Endothelial cell (in vitro differentiated cells): ENCODE data around the gene PLCB2. TPM values are rescaled to one million over a fixed set of nuclear protein-coding genes. Genes with fewer than 3 reads are reported as not detected.

Experiments
- DNase-seq: peaks from one replicate; pipeline ENCODE4 v3.0.0; 2021; ENCODE audit warnings: low spot score
- H3K27ac Mint-ChIP-seq: one replicate; pipeline ENCODE4 v1.8.0; 2021; ENCODE audit warnings: mixed read lengths, inconsistent platforms; ENCODE audit not compliant: unreplicated experiment
- H3K27me3 Mint-ChIP-seq: one replicate; pipeline ENCODE4 v1.8.0; 2021; ENCODE audit warnings: mild to moderate bottlenecking, moderate library complexity, mixed read lengths, inconsistent platforms; ENCODE audit not compliant: unreplicated experiment
- H3K36me3 Mint-ChIP-seq: one replicate; pipeline ENCODE4 v1.8.0; 2021; ENCODE audit warnings: mild to moderate bottlenecking, low read depth, mixed read lengths, inconsistent platforms; ENCODE audit not compliant: unreplicated experiment
- H3K4me1 Mint-ChIP-seq: one replicate; pipeline ENCODE4 v1.8.0; 2021; ENCODE audit warnings: mild to moderate bottlenecking, mixed read lengths, inconsistent platforms; ENCODE audit not compliant: unreplicated experiment
- H3K4me3 Mint-ChIP-seq: one replicate; pipeline ENCODE4 v1.8.0; 2021; ENCODE audit warnings: mild to moderate bottlenecking, mixed read lengths, inconsistent platforms; ENCODE audit not compliant: unreplicated experiment
- H3K9me3 Mint-ChIP-seq: one replicate; pipeline ENCODE4 v1.8.0; 2021; ENCODE audit warnings: mixed read lengths, inconsistent platforms; ENCODE audit not compliant: unreplicated experiment
- total RNA-seq: library from RNA; stranded (reverse); fragmentation: NEBNext Ultra II Directional; extraction: Animal tissue kit (Norgen Biotek cat#: 25700); gene quantifications from one replicate; pipeline ENCODE4 v1.2.1, GENCODE V29; 2021; ENCODE audit not compliant: unreplicated experiment
- TF ChIP-seq, protein P1 (sequence below): fragments of 200-600 bp; sonication (generic); IDR thresholded peaks from one replicate; pipeline ENCODE4 v1.5.0; 2021; ENCODE audit warnings: antibody characterized with exemption; ENCODE audit not compliant: unreplicated experiment

Gene PLCB2
- total RNA-seq, 1 donor from 2014 or later = 71.3 TPM

DNA sequence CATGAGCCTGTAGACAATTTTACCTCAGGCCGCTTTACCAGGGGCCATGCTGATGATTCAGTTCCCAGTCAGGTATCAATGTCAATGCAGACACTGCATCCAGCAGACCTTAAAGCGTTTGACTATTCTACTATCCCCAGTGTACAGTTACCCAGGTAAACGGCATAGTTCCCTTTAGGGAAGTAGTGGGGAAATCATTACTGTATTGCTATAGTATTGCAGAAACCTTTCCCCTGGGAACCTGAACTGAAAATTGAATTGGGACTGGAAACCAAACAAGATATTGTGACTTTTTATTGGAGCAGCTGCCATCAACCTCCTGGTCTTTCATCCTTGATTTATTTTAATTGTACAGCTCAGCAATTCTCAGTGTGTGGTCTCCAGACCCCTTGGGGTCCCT, 9.2 kb upstream of the PLCB2 start:
- H3K9me3 Mint-ChIP-seq = no peaks in the 10 kb centered on the region
- peaks cover 18% of the 10 kb centered on the region for H3K27me3 Mint-ChIP-seq
- no peaks in the 10 kb centered on the region for H3K36me3 Mint-ChIP-seq
- no peak for DNase-seq
- H3K4me1 Mint-ChIP-seq = peaks cover 26% of the 10 kb centered on the region
- H3K4me3 Mint-ChIP-seq = no peak overlapping the region
- no peak overlapping the region for H3K27ac Mint-ChIP-seq
- TF ChIP-seq, protein P1, sequence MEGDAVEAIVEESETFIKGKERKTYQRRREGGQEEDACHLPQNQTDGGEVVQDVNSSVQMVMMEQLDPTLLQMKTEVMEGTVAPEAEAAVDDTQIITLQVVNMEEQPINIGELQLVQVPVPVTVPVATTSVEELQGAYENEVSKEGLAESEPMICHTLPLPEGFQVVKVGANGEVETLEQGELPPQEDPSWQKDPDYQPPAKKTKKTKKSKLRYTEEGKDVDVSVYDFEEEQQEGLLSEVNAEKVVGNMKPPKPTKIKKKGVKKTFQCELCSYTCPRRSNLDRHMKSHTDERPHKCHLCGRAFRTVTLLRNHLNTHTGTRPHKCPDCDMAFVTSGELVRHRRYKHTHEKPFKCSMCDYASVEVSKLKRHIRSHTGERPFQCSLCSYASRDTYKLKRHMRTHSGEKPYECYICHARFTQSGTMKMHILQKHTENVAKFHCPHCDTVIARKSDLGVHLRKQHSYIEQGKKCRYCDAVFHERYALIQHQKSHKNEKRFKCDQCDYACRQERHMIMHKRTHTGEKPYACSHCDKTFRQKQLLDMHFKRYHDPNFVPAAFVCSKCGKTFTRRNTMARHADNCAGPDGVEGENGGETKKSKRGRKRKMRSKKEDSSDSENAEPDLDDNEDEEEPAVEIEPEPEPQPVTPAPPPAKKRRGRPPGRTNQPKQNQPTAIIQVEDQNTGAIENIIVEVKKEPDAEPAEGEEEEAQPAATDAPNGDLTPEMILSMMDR = no peak

DNA sequence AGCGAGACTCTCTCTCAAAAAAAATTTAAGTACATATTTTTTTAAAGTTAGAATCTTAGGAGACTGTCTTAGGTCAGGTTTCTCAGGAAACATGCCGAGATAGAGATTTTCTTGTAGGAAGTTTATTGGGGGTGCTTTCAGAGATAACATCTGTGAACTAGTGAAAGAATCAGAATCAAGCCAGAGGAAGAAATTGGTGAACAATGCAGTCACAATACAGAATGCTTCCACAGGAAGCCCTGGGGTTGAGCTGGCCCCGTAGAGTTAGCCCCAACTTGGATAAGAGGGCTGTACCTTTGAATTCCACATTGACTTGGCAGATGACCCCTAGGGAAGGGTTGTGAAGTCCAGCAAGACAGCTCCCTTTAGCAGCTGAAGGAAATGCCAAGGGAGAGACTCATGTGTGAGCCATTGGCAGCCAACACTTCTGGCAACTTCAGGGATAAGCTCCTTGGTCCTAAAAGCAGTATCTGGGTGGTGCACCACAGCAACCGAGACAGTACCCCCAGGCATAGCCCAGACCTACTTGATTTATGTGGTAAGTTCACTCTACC, 7.1 kb upstream of the PLCB2 start:
- no peak for DNase-seq
- Mint-ChIP-seq H3K27ac (no peak overlapping the region), H3K4me3 (no peak overlapping the region), H3K36me3 (no peaks in the 10 kb centered on the region), H3K27me3 (peaks cover 9% of the 10 kb centered on the region), H3K4me1 (peaks cover 25% of the 10 kb centered on the region), H3K9me3 (no peaks in the 10 kb centered on the region)
- TF ChIP-seq, protein P1 = no peak

DNA sequence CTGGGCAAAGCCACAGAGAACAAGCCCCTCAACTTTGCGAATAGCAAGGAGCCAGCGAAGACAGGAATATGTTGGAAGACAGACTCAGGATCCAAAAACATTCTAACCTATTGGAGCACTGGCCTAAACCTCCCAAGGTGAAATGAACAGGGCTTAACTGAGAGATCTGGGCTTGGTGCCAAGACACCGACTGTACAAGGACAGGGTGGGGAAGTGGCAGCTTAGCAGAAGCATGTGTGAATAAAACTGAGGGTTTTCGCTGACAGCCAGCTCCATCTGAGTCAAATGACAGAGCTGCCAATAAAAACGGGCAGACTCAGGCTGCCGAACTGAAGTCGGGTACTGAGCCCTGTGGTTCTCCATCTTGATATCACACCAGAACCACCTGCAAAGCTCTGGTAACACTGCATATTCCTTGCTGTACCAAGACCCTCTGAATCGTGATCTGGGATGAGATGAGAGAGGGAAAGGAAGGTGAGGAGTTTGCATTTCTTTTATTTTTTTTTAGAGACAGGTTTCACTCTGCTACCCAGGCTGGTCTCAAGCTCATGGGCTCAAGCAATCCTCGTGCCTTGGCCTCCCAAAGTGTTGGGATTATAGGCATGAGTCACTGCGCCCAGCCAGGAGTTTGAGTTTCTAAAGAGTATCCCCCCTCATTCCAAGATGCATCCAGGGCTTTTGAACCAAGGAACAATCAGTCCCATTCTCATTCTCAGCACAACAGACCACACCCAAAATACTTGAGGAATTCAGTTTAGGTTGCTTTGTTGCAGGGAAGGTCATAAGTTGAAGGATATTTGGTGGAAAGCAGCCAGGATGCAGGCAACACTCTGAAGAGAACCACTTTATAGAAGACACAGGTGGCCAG, 6.0 kb upstream of the PLCB2 start:
- Mint-ChIP-seq H3K4me1 (peaks cover 34% of the 10 kb centered on the region), H3K4me3 (no peak overlapping the region), H3K27ac (no peak overlapping the region), H3K9me3 (no peaks in the 10 kb centered on the region), H3K36me3 (no peaks in the 10 kb centered on the region), H3K27me3 (peaks cover 12% of the 10 kb centered on the region)
- DNase-seq = no peak
- TF ChIP-seq, protein P1 = no peak

DNA sequence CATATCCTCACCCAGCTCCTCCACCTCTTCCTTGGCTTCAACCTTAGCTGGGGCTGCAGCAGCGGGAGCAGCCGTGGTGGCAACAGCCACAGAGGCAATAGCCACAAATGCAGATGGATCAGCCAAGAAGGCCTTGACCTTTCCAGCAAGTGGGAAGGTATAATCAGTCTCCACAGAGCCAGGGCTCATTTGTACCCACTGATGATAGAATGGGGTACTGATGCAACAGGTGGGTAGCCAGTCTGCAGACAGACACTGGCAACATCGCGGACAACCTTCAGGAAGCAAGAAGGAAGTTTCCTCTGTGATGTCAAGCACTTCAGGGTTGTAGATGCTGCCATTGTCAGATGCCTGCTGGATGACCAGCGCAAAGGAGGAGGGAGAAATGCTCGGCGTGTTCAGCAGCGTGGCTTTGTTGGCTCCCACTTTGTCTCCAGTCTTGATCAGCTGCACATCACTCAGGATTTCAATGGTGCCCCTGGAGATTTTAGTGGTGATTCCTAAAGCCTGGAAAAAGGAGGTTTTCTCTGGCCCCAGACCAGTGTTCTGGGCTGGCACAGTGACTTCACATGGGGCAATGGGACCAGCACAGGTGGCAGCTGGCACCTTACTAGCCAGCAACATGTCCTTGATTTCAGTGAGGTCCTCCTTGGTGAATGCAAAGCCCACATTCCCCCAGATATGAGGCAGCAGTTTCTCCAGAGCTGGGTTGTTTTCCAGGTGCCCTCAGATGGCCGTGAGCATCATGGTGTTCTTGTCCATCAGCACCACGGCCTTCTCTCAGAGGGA, 4.8 kb upstream of the PLCB2 start:
- H3K4me1 Mint-ChIP-seq = peaks cover 42% of the 10 kb centered on the region
- H3K4me3 Mint-ChIP-seq = no peak overlapping the region
- TF ChIP-seq, protein P1 = no peak
- peaks cover 12% of the 10 kb centered on the region for H3K27me3 Mint-ChIP-seq
- no peak for DNase-seq
- no peak overlapping the region for H3K27ac Mint-ChIP-seq
- H3K36me3 Mint-ChIP-seq = no peaks in the 10 kb centered on the region
- H3K9me3 Mint-ChIP-seq = no peaks in the 10 kb centered on the region
